NCI-H2171 treated with DMSO at 0.1 percent for 48 hours (cell line): ENCODE results near the gene PLCB4.
"Not testable (repeated sequence)": the region's sequence is repeated elsewhere in the genome, so short reads cannot be mapped to it uniquely, and the experiment has no call there.

ENCODE experiments used
- DNase-seq: peaks from one replicate; lab custom pipeline; 2025; lab: John Stamatoyannopoulos, UW

The PLCB4 gene

DNA sequence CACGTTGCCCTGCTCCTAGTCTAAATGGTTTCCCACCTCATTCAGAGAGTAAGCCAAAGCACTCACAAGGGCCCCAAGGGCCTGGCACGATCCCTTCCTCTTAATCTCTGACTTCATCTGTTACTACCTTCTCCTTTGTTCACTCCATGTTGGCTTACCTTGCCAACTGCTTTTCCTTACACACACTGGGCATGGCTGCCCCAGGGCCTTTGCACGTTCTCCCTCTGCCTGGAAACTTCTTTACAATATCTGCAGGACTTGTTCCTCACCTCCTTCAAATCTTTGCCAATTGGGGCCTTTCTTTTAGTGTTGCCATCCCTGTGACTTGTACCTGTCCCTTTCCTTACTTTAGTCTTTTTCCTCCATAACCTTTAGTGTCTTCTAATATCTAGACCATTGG is 73.9 kb downstream of the PLCB4 start:
- DNase-seq: no peak

- DNase-seq: no peak
These were observed 75.0 kb downstream of the PLCB4 start for GRCh38 chr20:9143926-9144325.

- no peak for DNase-seq
These were observed 75.8 kb downstream of the PLCB4 start for GRCh38 chr20:9144643-9145042.

GRCh38 chr20:9145142-9145541 is 76.3 kb downstream of the PLCB4 start:
- no peak for DNase-seq

- no peak for DNase-seq
These were observed 77.8 kb downstream of the PLCB4 start for GRCh38 chr20:9146649-9147048.

DNA sequence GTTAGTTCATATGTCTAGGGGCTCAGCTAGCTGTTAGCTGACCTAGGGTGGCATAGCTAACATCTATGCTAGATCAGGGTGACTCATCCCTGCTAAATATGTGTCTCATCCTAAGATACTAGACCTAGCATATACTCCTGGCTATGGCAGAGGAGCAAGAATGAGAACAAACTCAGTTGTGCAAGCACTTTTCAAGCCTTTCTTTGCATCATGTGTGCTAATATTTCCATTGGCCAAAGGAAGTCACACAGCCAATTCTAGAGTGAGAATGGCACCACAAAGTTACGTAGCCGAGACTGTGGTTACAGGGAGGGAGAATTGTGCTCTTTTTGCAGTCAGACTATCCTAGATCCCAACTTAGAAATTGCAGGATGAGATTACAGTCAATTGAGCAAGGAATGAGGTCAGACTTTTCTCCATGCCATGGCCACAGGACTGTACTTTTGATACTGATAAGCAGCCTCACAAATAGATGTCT is 78.7 kb downstream of the PLCB4 start:
- DNase-seq: no peak

DNA sequence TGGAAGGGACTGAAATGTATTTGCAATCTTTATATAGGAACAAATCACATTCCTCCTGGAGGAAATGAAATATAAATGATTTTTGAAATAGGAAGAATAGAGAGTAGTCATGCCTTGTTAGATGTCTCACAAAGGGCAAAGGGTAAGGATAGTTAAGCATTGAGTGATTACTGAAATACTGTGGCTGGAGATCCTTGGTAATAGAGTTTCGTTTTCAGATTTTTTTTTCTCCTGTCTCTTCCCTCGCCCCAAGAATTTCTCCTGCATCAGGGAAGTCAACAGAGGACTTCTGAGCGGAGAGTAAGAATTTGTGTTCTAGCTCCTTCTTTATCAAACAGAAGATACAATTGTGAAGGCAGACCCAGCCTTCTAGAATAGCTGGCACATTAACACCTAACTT is 79.4 kb downstream of the PLCB4 start:
- DNase-seq: no peak

GRCh38 chr20:9149087-9149486 is 80.2 kb downstream of the PLCB4 start:
- no peak for DNase-seq

DNA sequence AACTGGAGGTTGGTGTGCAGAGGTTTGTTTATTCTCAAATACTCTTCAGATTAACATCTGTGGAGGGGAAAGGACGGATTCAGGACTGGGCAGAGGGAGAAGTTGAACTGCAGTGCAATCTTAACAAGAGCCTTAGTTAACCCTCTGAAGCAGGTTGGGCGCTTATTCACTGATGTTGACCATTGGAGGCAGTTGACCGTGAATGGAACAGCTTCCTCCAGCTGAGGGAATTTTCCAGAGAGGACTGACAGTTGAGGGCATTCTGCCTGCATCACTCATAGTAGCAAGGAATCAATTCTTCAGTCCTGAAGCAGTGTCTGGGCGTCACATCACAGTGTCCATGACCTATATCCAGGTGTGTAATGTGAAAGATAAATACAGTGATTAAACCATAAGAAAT is 80.9 kb downstream of the PLCB4 start:
- no peak for DNase-seq

GRCh38 chr20:9150679-9151078 is 81.8 kb downstream of the PLCB4 start:
- no peak for DNase-seq

- not testable (repeated sequence) for DNase-seq
These were observed 83.3 kb downstream of the PLCB4 start for GRCh38 chr20:9152139-9152538.

GRCh38 chr20:9154464-9155024 is 85.7 kb downstream of the PLCB4 start:
- DNase-seq: no peak

GRCh38 chr20:9156529-9157280 is 87.8 kb downstream of the PLCB4 start:
- DNase-seq: no peak

- no peak for DNase-seq
These were observed 91.4 kb downstream of the PLCB4 start for GRCh38 chr20:9160331-9160730.

- DNase-seq: no peak
These were observed 91.9 kb downstream of the PLCB4 start for GRCh38 chr20:9160757-9161156.

GRCh38 chr20:9161311-9161710 is 92.4 kb downstream of the PLCB4 start:
- no peak for DNase-seq

DNA sequence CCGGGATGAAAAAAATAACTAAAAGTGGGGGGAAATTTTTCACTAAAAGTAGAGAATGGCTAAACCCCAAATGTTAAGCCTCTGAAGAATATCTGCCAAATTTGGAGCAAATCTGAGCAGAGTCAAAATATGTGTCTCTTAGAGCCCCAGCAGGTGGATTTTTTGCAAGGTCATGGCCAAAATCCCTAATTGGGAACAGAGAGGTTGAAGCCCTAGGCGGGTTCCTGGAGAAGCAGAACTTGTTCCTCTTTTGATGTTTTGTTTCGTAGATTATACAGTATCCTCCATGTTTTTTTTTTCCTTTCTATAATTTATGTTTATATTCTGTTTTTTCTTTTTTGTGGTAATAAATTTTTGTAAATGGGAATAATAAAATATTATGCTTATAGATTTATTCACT is 94.4 kb downstream of the PLCB4 start:
- no peak for DNase-seq

- DNase-seq: no peak
These were observed 95.1 kb downstream of the PLCB4 start for GRCh38 chr20:9163995-9164394.

DNA sequence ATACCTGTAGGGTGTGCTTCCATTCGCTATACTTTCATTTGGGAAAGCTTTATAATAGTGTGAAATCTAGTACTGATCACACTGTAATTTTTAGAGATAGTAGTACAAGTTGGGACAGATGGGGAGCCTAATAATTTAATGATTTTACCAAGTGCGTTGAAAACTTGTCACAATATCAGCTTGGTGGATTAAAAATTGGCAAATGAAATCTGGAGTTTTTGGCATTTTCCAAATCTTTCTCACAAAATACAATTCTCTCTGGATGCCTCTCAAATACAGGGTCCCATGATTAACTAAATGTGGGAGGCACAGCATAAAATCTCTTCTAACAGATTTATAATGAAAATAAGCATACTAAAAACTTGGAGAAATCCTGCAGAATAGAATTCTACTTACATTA is 96.4 kb downstream of the PLCB4 start:
- DNase-seq: no peak

DNA sequence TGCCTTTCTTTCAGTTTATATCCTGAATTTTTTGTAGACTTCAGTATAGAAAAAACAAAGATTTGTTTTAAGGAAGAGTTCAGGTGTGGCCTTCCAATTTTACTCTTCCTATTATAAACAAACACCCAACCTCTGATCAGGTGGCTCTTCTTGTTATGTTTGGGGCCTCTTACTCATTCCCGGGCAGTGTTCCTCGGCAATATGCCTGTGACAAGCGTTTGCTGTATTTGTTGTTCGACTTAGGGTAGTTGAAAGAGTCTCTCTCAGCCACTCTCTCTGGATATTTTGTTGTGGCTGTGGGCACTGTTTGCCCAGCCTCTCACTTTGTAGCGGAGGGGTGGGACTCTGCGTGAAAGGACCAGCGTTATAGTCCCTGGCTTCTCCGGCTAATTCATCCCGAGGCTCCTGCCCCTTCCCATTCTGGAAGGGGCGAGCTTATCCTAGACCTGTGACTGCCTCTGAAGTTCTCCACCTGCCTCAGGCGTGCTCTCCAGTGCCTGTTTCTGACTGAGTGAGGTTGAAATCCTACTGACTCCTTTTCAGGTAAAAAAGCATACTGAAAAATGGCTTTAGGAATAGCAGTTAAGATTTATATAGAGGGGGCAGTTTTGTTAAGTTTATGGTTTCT is 97.4 kb downstream of the PLCB4 start:
- DNase-seq: no peak

DNA sequence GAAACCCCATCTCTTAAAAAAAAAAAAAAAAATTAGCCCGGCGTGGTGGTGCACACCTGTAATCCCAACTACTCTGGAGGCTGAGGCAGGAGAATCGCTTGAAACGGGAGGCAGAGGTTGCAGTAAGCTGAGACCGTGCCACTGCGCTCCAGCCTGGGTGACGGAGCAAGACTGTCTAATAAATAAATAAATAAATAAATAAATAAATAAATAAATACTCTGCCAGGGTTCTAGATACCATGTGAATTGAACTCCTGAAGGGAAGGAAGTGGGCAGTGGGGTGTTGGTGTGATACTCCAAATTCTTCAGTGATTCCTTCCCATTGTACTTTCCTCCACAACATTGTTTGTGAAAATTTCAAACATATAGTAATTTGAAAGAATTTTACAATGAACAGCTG is 100.5 kb downstream of the PLCB4 start:
- DNase-seq: no peak

- no peak for DNase-seq
These were observed 104.0 kb downstream of the PLCB4 start for GRCh38 chr20:9172851-9173250.

- no peak for DNase-seq
These were observed 108.4 kb downstream of the PLCB4 start for GRCh38 chr20:9177278-9177677.
